H1 (cell line): ENCODE results near the gene LRRC26. TPM values are rescaled to one million over a fixed set of nuclear protein-coding genes. Genes with fewer than 3 reads are reported as not detected.

Experiments used
- CBX5 ChIP-seq: fragments of 300-800, 300-1000 bp; sonication (generic); IDR thresholded peaks from 2 replicates; pipeline ENCODE4 v1.7.1; 2016; ENCODE audit warnings: antibody characterized with exemption, low read length, low read depth
- CHD7 ChIP-seq: fragments of 300-600 bp; sonication (generic); IDR thresholded peaks from 2 replicates; pipeline ENCODE4 v1.7.1; 2012; ENCODE audit warnings: low read length, moderate library complexity, mild to moderate bottlenecking, inconsistent platforms; ENCODE audit not compliant: insufficient replicate concordance
- SIN3A ChIP-seq, 2 experiments: IDR thresholded peaks in 1 of 2; conservative IDR thresholded peaks in 1 of 2; 2 replicates each; pipeline ENCODE4 v1.6.1; 2011 to 2012; ENCODE audit warnings: low read length in 2 of 2, improper control_type of control experiment in 1 of 2, low read depth in 1 of 2, mild to moderate bottlenecking in 1 of 2
- SP1 ChIP-seq: IDR thresholded peaks from 2 replicates; pipeline ENCODE4 v1.6.1; 2011; ENCODE audit warnings: low read depth, low read length
- USF2 ChIP-seq: IDR thresholded peaks from 2 replicates; pipeline ENCODE4 v1.6.1; 2011; ENCODE audit warnings: low read length, improper control_type of control experiment
- polyA plus RNA-seq, 7 experiments: library from polyadenylated mRNA; depleted of rRNA in 3 of 7; stranded (reverse) in 5 of 7; unstranded in 2 of 7; fragments of >200 nt in 5 of 7; fragments of 200-250 nt in 2 of 7; gene quantifications; 1 replicate in 5 of 7; 2 replicates in 1 of 7; 4 replicates in 1 of 7; pipeline versions ENCODE4 v1.2.1 to v1.2.3, GENCODE V29; 2011 to 2013; ENCODE audit warnings: missing spikeins in 2 of 7, mixed read lengths in 2 of 7
- total RNA-seq: library from RNA; stranded (reverse); fragmentation: NEBNext Ultra II Directional; extraction: Animal tissue kit (Norgen Biotek cat#: 25700); gene quantifications from 2 replicates; pipeline ENCODE4 v1.2.1, GENCODE V29; 2021

Gene LRRC26
- total and polyA plus RNA-seq, 2 of the 8 experiments (the other 6 are each of a cell fraction or from before 2014, with no cell fraction given): 0.34 to 0.85 TPM

- TF ChIP-seq CHD7: no peak
- no peak for TF ChIP-seq SP1
- TF ChIP-seq USF2: no peak
- no peak for TF ChIP-seq SIN3A (conservative IDR thresholded peaks at IDR 0.05 in 1 of 2, IDR thresholded peaks at IDR 0.05 in 1 of 2; ENCODE audit: low read depth in 1 of 2, low read length in 2 of 2)
- TF ChIP-seq CBX5: no peak
Measured at GRCh38 chr9:137171149-137171900, 1.5 kb upstream of the LRRC26 start (continued).
